Ascending aorta (tissue), 2 donors: ENCODE measurements around the gene PLEKHA3. TPM values are rescaled to one million over a fixed set of nuclear protein-coding genes. Genes with fewer than 3 reads are reported as not detected.
A peak's percentile ranks its signal among the peaks of the same experiment; 100 is the strongest.
"Not testable (repeated sequence)": the region's sequence is repeated elsewhere in the genome, so short reads cannot be mapped to it uniquely, and the experiment has no call there.

Source experiments
- DNase-seq, 2 donors: peaks; one replicate each; pipeline ENCODE4 v3.0.0-alpha.2; 2019; ENCODE audit warnings: low spot score in 2 of 2
- H3K27ac ChIP-seq, 2 donors: fragments of 200-600 bp; sonication (generic); one replicate each; pipeline ENCODE4 v1.5.1; 2016 to 2017; ENCODE audit warnings: mild to moderate bottlenecking in 1 of 2
- H3K27me3 ChIP-seq: fragments of 200-600 bp; sonication (generic); one replicate; pipeline ENCODE4 v1.5.1; 2017
- H3K36me3 ChIP-seq, 2 donors: fragments of 200-600 bp; sonication (generic); one replicate each; pipeline ENCODE4 v1.5.1; 2016
- H3K4me1 ChIP-seq, 2 donors: fragments of 200-600 bp; sonication (generic); one replicate each; pipeline ENCODE4 v1.5.1; 2016 to 2017; ENCODE audit warnings: mild to moderate bottlenecking in 1 of 2
- H3K4me3 ChIP-seq, 2 donors: fragments of 200-600 bp; sonication (generic); one replicate each; pipeline ENCODE4 v1.5.1; 2016 to 2017; ENCODE audit warnings: mild to moderate bottlenecking in 1 of 2
- H3K9me3 ChIP-seq, 2 donors: fragments of 200-600 bp; sonication (generic); one replicate each; pipeline ENCODE4 v1.5.1; 2016
- CTCF ChIP-seq, 3 experiments: fragments of 200-600 bp in 2 of 3; fragments of 450-650 bp in 1 of 3; sonication (generic) in 2 of 3; IDR thresholded peaks; one replicate each; pipeline ENCODE4 v1.5.1; 2016 to 2019; ENCODE audit warnings: antibody characterized with exemption in 3 of 3, mild to moderate bottlenecking in 1 of 3, moderate library complexity in 1 of 3
- intact Hi-C: fragments of 100-400 bp; cut with DNase I; formaldehyde crosslinking; loops from one replicate; pipeline ENCODE4 v1.15.1; 2023
- total RNA-seq: library from RNA; depleted of rRNA; stranded (reverse); fragments of >200 nt; gene quantifications from one replicate; pipeline ENCODE4 v1.1.0, GENCODE V29; 2016

Gene PLEKHA3
- total RNA-seq, 1 donor from 2014 or later = 4.8 TPM

GRCh38 chr2:178457390-178457886 lies 22.8 kb upstream of the PLEKHA3 start:
- H3K27me3 ChIP-seq = no peaks in the 10 kb centered on the region
- DNase-seq = no peak
- H3K4me3 ChIP-seq = no peak overlapping the region
- H3K27ac ChIP-seq = no peak overlapping the region
- intact Hi-C loops = no loop called here
- H3K36me3 ChIP-seq = no peaks in the 10 kb centered on the region
- no peaks in the 10 kb centered on the region for H3K4me1 ChIP-seq
- no peaks in the 10 kb centered on the region for H3K9me3 ChIP-seq
- no peak for TF ChIP-seq CTCF (IDR thresholded peaks at IDR 0.05)

GRCh38 chr2:178469219-178469849 lies 10.9 kb upstream of the PLEKHA3 start:
- Histone ChIP-seq H3K36me3 (peaks cover 0 to 27% of the 10 kb centered on the region in 2 donors), H3K27me3 (no peaks in the 10 kb centered on the region), H3K4me3 (no peak overlapping the region)

GRCh38 chr2:178471313-178471712 lies 8.9 kb upstream of the PLEKHA3 start:
- not testable (repeated sequence) for H3K4me3 ChIP-seq, H3K27me3 ChIP-seq, DNase-seq, H3K9me3 ChIP-seq, H3K4me1 ChIP-seq, H3K27ac ChIP-seq
- H3K36me3 ChIP-seq = peaks cover 0 to 15% of the 10 kb centered on the region in 2 donors
- intact Hi-C loops = loop anchor here (10.0 kb wide), 1 partner anchor 1197 kb away; no protein-coding TSS in a partner anchor

More at GRCh38 chr2:178469219-178469849, 10.9 kb upstream of the PLEKHA3 start:
- no peak for DNase-seq
- Histone ChIP-seq H3K9me3 (no peaks in the 10 kb centered on the region), H3K27ac (no peak overlapping the region), H3K4me1 (no peaks in the 10 kb centered on the region)
- intact Hi-C loops = no loop called here
- TF ChIP-seq CTCF (IDR thresholded peaks at IDR 0.05) = no peak

- Histone ChIP-seq H3K36me3 (peaks cover 0 to 13% of the 10 kb centered on the region in 2 donors), H3K9me3 (no peaks in the 10 kb centered on the region), H3K27me3 (no peaks in the 10 kb centered on the region), H3K27ac (no peak overlapping the region), H3K4me3 (no peak overlapping the region), H3K4me1 (no peaks in the 10 kb centered on the region)
- intact Hi-C loops = loop anchor here (10.0 kb wide), 1 partner anchor 1199 kb away; no protein-coding TSS in a partner anchor
- no peak for DNase-seq
- TF ChIP-seq CTCF (IDR thresholded peaks at IDR 0.05) = no peak
Measured at GRCh38 chr2:178473373-178473772, 6.9 kb upstream of the PLEKHA3 start.

- intact Hi-C loops = loop anchor here (10.0 kb wide), 1 partner anchor 1199 kb away; no protein-coding TSS in a partner anchor
- Histone ChIP-seq H3K4me3 (no peak overlapping the region), H3K4me1 (no peaks in the 10 kb centered on the region), H3K27ac (peak overlapping the region in 1 of 2 donors; percentile 16), H3K36me3 (peaks cover 0 to 8% of the 10 kb centered on the region in 2 donors), H3K27me3 (no peaks in the 10 kb centered on the region), H3K9me3 (no peaks in the 10 kb centered on the region)
- no peak for DNase-seq
- no peak for TF ChIP-seq CTCF (IDR thresholded peaks at IDR 0.05)
Measured at GRCh38 chr2:178473931-178474330, 6.3 kb upstream of the PLEKHA3 start.

- H3K36me3 ChIP-seq = peaks cover 0 to 1% of the 10 kb centered on the region in 2 donors
- intact Hi-C loops = loop anchor here (10.0 kb wide), 1 partner anchor 1200 kb away; no protein-coding TSS in a partner anchor
- no peaks in the 10 kb centered on the region for H3K9me3 ChIP-seq
- H3K27ac ChIP-seq = no peak overlapping the region
- H3K4me1 ChIP-seq = peaks cover 0 to 2% of the 10 kb centered on the region in 2 donors
- no peak for DNase-seq
- H3K4me3 ChIP-seq = no peak overlapping the region
- H3K27me3 ChIP-seq = no peaks in the 10 kb centered on the region
- no peak for TF ChIP-seq CTCF (IDR thresholded peaks at IDR 0.05)
Measured at GRCh38 chr2:178474560-178474959, 5.7 kb upstream of the PLEKHA3 start.
